IMR-90 (cell line): ENCODE results near the gene TIRAP. TPM values are rescaled to one million over a fixed set of nuclear protein-coding genes. Genes with fewer than 3 reads are reported as not detected.

ENCODE experiments used
- ATAC-seq: fragments of 200-7000 bp; cut with Tn5 transposase; 2 replicates; pipeline ENCODE4 v1.9.1; 2020; ENCODE audit warnings: low read depth, mild to moderate bottlenecking, moderate library complexity
- BruUV-seq: library from RNA; stranded (reverse); fragments of 400-500 nt; replicated peaks from 2 replicates; lab custom pipeline; 2021; lab: Mats Ljungman, UMichigan
- CTCF ChIA-PET: fragments of 300-600 bp; formaldehyde crosslinking; extraction: SDS; loops from one replicate; lab custom pipeline; 2021; ENCODE audit warnings: antibody characterized with exemption; lab: Yijun Ruan, JAX
- POLR2A ChIA-PET: fragments of 300-600 bp; sonication (Branson Sonifier 250); formaldehyde crosslinking; loops from one replicate; lab custom pipeline; 2022; ENCODE audit warnings: antibody characterized with exemption; ENCODE audit not compliant: unreplicated experiment; lab: Charles Lee
- DNase-seq: peaks from one replicate; pipeline ENCODE4 v3.0.0; 2013
- H2AFZ ChIP-seq: replicated peaks from 2 replicates; pipeline ENCODE3; 2013; ENCODE audit warnings: low read length, mild to moderate bottlenecking; ENCODE audit not compliant: poor library complexity
- H2AK5ac ChIP-seq: 2 replicates; pipeline ENCODE4 v1.6.1; 2013; ENCODE audit warnings: low read depth, low read length, inconsistent platforms
- H2AK9ac ChIP-seq: replicated peaks from 2 replicates; pipeline ENCODE3; 2013; ENCODE audit warnings: mild to moderate bottlenecking, low read depth, low read length, moderate library complexity; ENCODE audit not compliant: poor library complexity
- H2BK120ac ChIP-seq: 2 replicates; pipeline ENCODE4 v1.6.1; 2013; ENCODE audit warnings: low read depth, low read length, inconsistent platforms
- H2BK15ac ChIP-seq: 3 replicates; pipeline ENCODE4 v1.6.1; 2013; ENCODE audit warnings: low read depth, low read length, inconsistent platforms
- H2BK20ac ChIP-seq: 2 replicates; pipeline ENCODE4 v1.6.1; 2013; ENCODE audit warnings: low read depth, mild to moderate bottlenecking, inconsistent platforms, low read length, moderate library complexity
- H2BK5ac ChIP-seq: 2 replicates; pipeline ENCODE4 v1.6.1; 2013; ENCODE audit warnings: mild to moderate bottlenecking, low read depth, low read length, inconsistent platforms; ENCODE audit not compliant: poor library complexity, severe bottlenecking
- H3K14ac ChIP-seq: replicated peaks from 2 replicates; pipeline ENCODE4 v1.6.1; 2013; ENCODE audit warnings: low read depth, low read length, inconsistent platforms
- H3K18ac ChIP-seq: 2 replicates; pipeline ENCODE4 v1.6.1; 2013; ENCODE audit warnings: low read depth, low read length, control low read depth
- H3K23ac ChIP-seq: 2 replicates; pipeline ENCODE4 v1.6.1; 2013; ENCODE audit warnings: low read depth, low read length, inconsistent platforms
- H3K27ac ChIP-seq: 2 replicates; pipeline ENCODE4 v1.5.1; 2013; ENCODE audit warnings: mild to moderate bottlenecking, control low read depth, low read length; ENCODE audit not compliant: insufficient read depth
- H3K27me3 ChIP-seq: 2 replicates; pipeline ENCODE4 v1.6.1; 2013; ENCODE audit warnings: low read length; ENCODE audit not compliant: control insufficient read depth, insufficient read depth
- H3K36me3 ChIP-seq: 2 replicates; pipeline ENCODE4 v1.6.1; 2013; ENCODE audit warnings: low read length, mixed read lengths; ENCODE audit not compliant: control insufficient read depth, insufficient read depth
- H3K4ac ChIP-seq: 2 replicates; pipeline ENCODE4 v1.6.1; 2013; ENCODE audit warnings: low read depth, low read length, inconsistent platforms
- H3K4me1 ChIP-seq: 2 replicates; pipeline ENCODE4 v1.6.1; 2013; ENCODE audit warnings: low read length, mixed read lengths; ENCODE audit not compliant: control insufficient read depth, insufficient read depth
- H3K4me2 ChIP-seq: 2 replicates; pipeline ENCODE4 v1.6.1; 2013; ENCODE audit warnings: low read depth, mild to moderate bottlenecking, control low read depth, low read length, moderate library complexity
- H3K4me3 ChIP-seq: 2 replicates; pipeline ENCODE4 v1.5.1; 2013; ENCODE audit warnings: low read depth, mild to moderate bottlenecking, control low read depth, low read length, moderate library complexity; ENCODE audit not compliant: insufficient read depth
- H3K56ac ChIP-seq: 2 replicates; pipeline ENCODE4 v1.6.1; 2013; ENCODE audit warnings: low read length, inconsistent platforms; ENCODE audit not compliant: insufficient read depth; ENCODE audit errors: extremely low read depth
- H3K79me1 ChIP-seq, 2 experiments: 2 replicates each; pipeline ENCODE4 v1.6.1; 2013; ENCODE audit warnings: low read length in 2 of 2, inconsistent platforms in 1 of 2, low read depth in 1 of 2
- H3K9ac ChIP-seq: 2 replicates; pipeline ENCODE4 v1.6.1; 2013; ENCODE audit warnings: low read depth, low read length, control low read depth
- H3K9me1 ChIP-seq: 2 replicates; pipeline ENCODE4 v1.6.1; 2013; ENCODE audit warnings: low read length, inconsistent platforms; ENCODE audit not compliant: insufficient read depth
- H3K9me3 ChIP-seq: 2 replicates; pipeline ENCODE4 v1.6.1; 2013; ENCODE audit warnings: low read length; ENCODE audit not compliant: control insufficient read depth, insufficient read depth
- H4K20me1 ChIP-seq: 2 replicates; pipeline ENCODE4 v1.6.1; 2013; ENCODE audit warnings: low read length, inconsistent platforms; ENCODE audit not compliant: insufficient read depth
- H4K5ac ChIP-seq: 2 replicates; pipeline ENCODE4 v1.6.1; 2013; ENCODE audit warnings: mild to moderate bottlenecking, low read depth, low read length, control low read depth
- H4K8ac ChIP-seq, 2 experiments: 2 replicates each; pipeline ENCODE4 v1.6.1; 2013; ENCODE audit warnings: low read depth in 2 of 2, low read length in 2 of 2, control low read depth in 1 of 2, inconsistent platforms in 1 of 2
- H4K91ac ChIP-seq: 2 replicates; pipeline ENCODE4 v1.6.1; 2013; ENCODE audit warnings: low read depth, low read length, inconsistent platforms; ENCODE audit not compliant: insufficient read depth
- BHLHE40 ChIP-seq: fragments of 150-350 bp; IDR thresholded peaks from 2 replicates; pipeline ENCODE4 v1.6.1; 2016; ENCODE audit warnings: mild to moderate bottlenecking, low read depth, low read length
- CEBPB ChIP-seq: IDR thresholded peaks from 2 replicates; pipeline ENCODE4 v1.6.1; 2012; ENCODE audit warnings: low read depth, low read length, improper control_type of control experiment
- CHD1 ChIP-seq: IDR thresholded peaks from 2 replicates; pipeline ENCODE4 v1.6.1; 2012; ENCODE audit warnings: low read depth, low read length, improper control_type of control experiment
- ELK1 ChIP-seq: fragments of 150-350 bp; IDR thresholded peaks from 2 replicates; pipeline ENCODE4 v1.6.1; 2016; ENCODE audit warnings: low read depth, mild to moderate bottlenecking, low read length, moderate library complexity, borderline replicate concordance
- FOS ChIP-seq: fragments of 150-350 bp; IDR thresholded peaks from 2 replicates; pipeline ENCODE4 v1.6.1; 2016; ENCODE audit warnings: low read depth, low read length
- MAFK ChIP-seq: IDR thresholded peaks from 2 replicates; pipeline ENCODE4 v1.6.1; 2012; ENCODE audit warnings: low read depth, low read length, improper control_type of control experiment
- MAZ ChIP-seq: IDR thresholded peaks from 2 replicates; pipeline ENCODE4 v1.6.1; 2012; ENCODE audit warnings: low read depth, mild to moderate bottlenecking, low read length, improper control_type of control experiment, moderate library complexity, borderline replicate concordance
- MXI1 ChIP-seq: IDR thresholded peaks from 2 replicates; pipeline ENCODE4 v1.6.1; 2012; ENCODE audit warnings: low read depth, mild to moderate bottlenecking, low read length, moderate library complexity, borderline replicate concordance
- NFE2L2 ChIP-seq: fragments of 150-350 bp; IDR thresholded peaks from 2 replicates; pipeline ENCODE4 v1.6.1; 2016; ENCODE audit warnings: low read depth, mild to moderate bottlenecking, low read length
- POLR2A ChIP-seq: IDR thresholded peaks from 2 replicates; pipeline ENCODE4 v1.6.1; 2012; ENCODE audit warnings: mild to moderate bottlenecking, low read depth, low read length
- RAD21 ChIP-seq: IDR thresholded peaks from 2 replicates; pipeline ENCODE4 v1.6.1; 2012; ENCODE audit warnings: low read length, improper control_type of control experiment
- RCOR1 ChIP-seq: IDR thresholded peaks from 2 replicates; pipeline ENCODE4 v1.6.1; 2012; ENCODE audit warnings: mild to moderate bottlenecking, low read length, improper control_type of control experiment; ENCODE audit not compliant: insufficient replicate concordance
- RFX5 ChIP-seq: IDR thresholded peaks from 2 replicates; pipeline ENCODE4 v1.8.0; 2012; ENCODE audit warnings: low read depth, mild to moderate bottlenecking, low read length, moderate library complexity
- SMC3 ChIP-seq: fragments of 150-350 bp; IDR thresholded peaks from 2 replicates; pipeline ENCODE4 v1.6.1; 2016; ENCODE audit warnings: low read depth, mild to moderate bottlenecking, antibody characterized with exemption, low read length, moderate library complexity
- USF2 ChIP-seq: fragments of 150-350 bp; IDR thresholded peaks from 2 replicates; pipeline ENCODE4 v1.6.1; 2017; ENCODE audit warnings: mild to moderate bottlenecking, antibody characterized with exemption, low read length, low read depth
- WGBS, 2 experiments: methylation state at CpG; one replicate each; pipeline versions ENCODE4 v1.1.5 to v1.1.7; 2013; ENCODE audit warnings: missing lambda C conversion rate in 2 of 2; ENCODE audit not compliant: insufficient read length in 1 of 2; ENCODE audit errors: extremely low coverage in 2 of 2; 5-methylcytosine and 5-hydroxymethylcytosine counted together
- dilution Hi-C: fragments of 300-500 bp; cut with HindIII; formaldehyde crosslinking; loops from one replicate; pipeline ENCODE4 v1.14.3; 2018; ENCODE audit warnings: low sequenced_read_pairs; ENCODE audit not compliant: unreplicated experiment
- in situ Hi-C: fragments of 300-500 bp; cut with MboI; formaldehyde crosslinking; loops from 3 replicates; pipeline ENCODE4 v1.14.3; 2019; ENCODE audit warnings: low sequenced_read_pairs, inconsistent platforms, mixed read lengths
- intact Hi-C: fragments of 100-400 bp; cut with micrococcal nuclease; formaldehyde crosslinking; loops from 2 replicates; pipeline ENCODE4 v1.10.0; 2022
- polyA plus RNA-seq, 3 experiments: library from polyadenylated mRNA; depleted of rRNA; stranded (reverse); fragments of >200 nt; gene quantifications; 2 replicates each; pipeline ENCODE4 v1.2.3, GENCODE V29; 2012; ENCODE audit warnings: low replicate concordance in 1 of 3
- total RNA-seq: library from RNA; depleted of rRNA; stranded (reverse); fragments of >200 nt; gene quantifications from 2 replicates; pipeline ENCODE4 v1.2.3, GENCODE V29; 2012
- TF ChIP-seq, protein P1 (sequence below): conservative IDR thresholded peaks from 2 replicates; pipeline ENCODE4 v1.5.1; 2012; ENCODE audit warnings: mild to moderate bottlenecking, low read depth, low read length, improper control_type of control experiment

TIRAP gene
- total and polyA plus RNA-seq, 2 of the 4 experiments (the other 2 are of a cell fraction) = 3.0 to 7.4 TPM

GRCh38 chr11:126322996-126323395, 40.1 kb downstream of the TIRAP start:
- Histone ChIP-seq H3K23ac (no peak overlapping the region; the same call in 1 of the 2 replicates), H3K79me1 (peaks cover 4 to 18% of the 10 kb centered on the region in 2 experiments; a peak in 3 of 4 replicates), H3K18ac (no peak overlapping the region), H4K5ac (no peak overlapping the region), H2BK15ac (no peak overlapping the region), H2AK5ac (no peak overlapping the region), H3K27me3 (no peaks in the 10 kb centered on the region), H3K4me3 (no peak overlapping the region), H2AFZ (no peak overlapping the region), H2BK5ac (no peak overlapping the region), H3K36me3 (no peaks in the 10 kb centered on the region), H2BK20ac (no peak overlapping the region), H4K20me1 (no peaks in the 10 kb centered on the region), H3K27ac (no peak overlapping the region), H4K8ac (no peak overlapping the region), H3K4ac (no peak overlapping the region), H3K9ac (no peak overlapping the region), H3K56ac (no peak overlapping the region), H4K91ac (no peak overlapping the region), H2BK120ac (no peak overlapping the region), H2AK9ac (no peak overlapping the region), H3K14ac (no peak overlapping the region), H3K4me2 (no peak overlapping the region), H3K4me1 (peaks cover 12% of the 10 kb centered on the region), H3K9me3 (no peaks in the 10 kb centered on the region), H3K9me1 (peaks cover 13% of the 10 kb centered on the region)
- ChIA-PET CTCF (no interaction called here), POLR2A (no interaction called here)
- DNase-seq (no peak), ATAC-seq (no peak)
- in situ Hi-C loops = loop anchor here (25.0 kb wide), 2 partner anchors 389 to 1014 kb away; no protein-coding TSS in a partner anchor
- no TSS peak for BruUV-seq
- TF ChIP-seq ELK1 (no peak), FOS (no peak), MXI1 (no peak), MAFK (no peak), RAD21 (no peak), POLR2A (no peak), RFX5 (no peak), RCOR1 (no peak), CEBPB (no peak), BHLHE40 (no peak), NFE2L2 (no peak), MAZ (no peak), CHD1 (no peak), USF2 (no peak), SMC3 (no peak)
- TF ChIP-seq, protein P1, sequence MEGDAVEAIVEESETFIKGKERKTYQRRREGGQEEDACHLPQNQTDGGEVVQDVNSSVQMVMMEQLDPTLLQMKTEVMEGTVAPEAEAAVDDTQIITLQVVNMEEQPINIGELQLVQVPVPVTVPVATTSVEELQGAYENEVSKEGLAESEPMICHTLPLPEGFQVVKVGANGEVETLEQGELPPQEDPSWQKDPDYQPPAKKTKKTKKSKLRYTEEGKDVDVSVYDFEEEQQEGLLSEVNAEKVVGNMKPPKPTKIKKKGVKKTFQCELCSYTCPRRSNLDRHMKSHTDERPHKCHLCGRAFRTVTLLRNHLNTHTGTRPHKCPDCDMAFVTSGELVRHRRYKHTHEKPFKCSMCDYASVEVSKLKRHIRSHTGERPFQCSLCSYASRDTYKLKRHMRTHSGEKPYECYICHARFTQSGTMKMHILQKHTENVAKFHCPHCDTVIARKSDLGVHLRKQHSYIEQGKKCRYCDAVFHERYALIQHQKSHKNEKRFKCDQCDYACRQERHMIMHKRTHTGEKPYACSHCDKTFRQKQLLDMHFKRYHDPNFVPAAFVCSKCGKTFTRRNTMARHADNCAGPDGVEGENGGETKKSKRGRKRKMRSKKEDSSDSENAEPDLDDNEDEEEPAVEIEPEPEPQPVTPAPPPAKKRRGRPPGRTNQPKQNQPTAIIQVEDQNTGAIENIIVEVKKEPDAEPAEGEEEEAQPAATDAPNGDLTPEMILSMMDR = no peak
- dilution Hi-C loops = no loop called here
- intact Hi-C loops = no loop called here
- WGBS, 2 experiments = no CpG with 5 or more reads among the region's 3 CpGs
